A549 (cell line): Measurements from ENCODE around the gene KRTAP4-8. TPM values are rescaled to one million over a fixed set of nuclear protein-coding genes. Genes with fewer than 3 reads are reported as not detected.
A peak's percentile ranks its signal among the peaks of the same experiment; 100 is the strongest.
"Not testable (repeated sequence)": the region's sequence is repeated elsewhere in the genome, so short reads cannot be mapped to it uniquely, and the experiment has no call there.

Experiments used
- ATAC-seq, 2 experiments: fragments of 200-7000 bp in 1 of 2; fragments of >200 bp in 1 of 2; cut with Nextera tagmentation in 1 of 2; cut with Tn5 transposase in 1 of 2; 3 replicates each; pipeline versions ENCODE4 v1.8.0 to v1.9.1; 2018 to 2020; ENCODE audit warnings: mild to moderate bottlenecking in 1 of 2, moderate library complexity in 1 of 2
- CTCF ChIA-PET: fragments of 300-600 bp; sonication (Branson Sonifier 250); formaldehyde crosslinking; extraction: SDS; loops from one replicate; lab custom pipeline; 2021; ENCODE audit warnings: antibody characterized with exemption, inconsistent platforms; lab: Yijun Ruan, JAX
- POLR2A ChIA-PET: fragments of 350-600 bp; formaldehyde crosslinking; extraction: SDS; loops from one replicate; lab custom pipeline; 2021; ENCODE audit warnings: antibody characterized with exemption, inconsistent platforms; lab: Yijun Ruan, JAX
- DNase-seq, 2 experiments: peaks; one replicate each; pipeline versions ENCODE4 v3.0.0 to v3.0.0-alpha.2; 2011 to 2016; ENCODE audit warnings: low read depth in 1 of 2, low spot score in 1 of 2
- FAIRE-seq: peaks from 2 replicates; lab custom pipeline; 2011; peaks lifted over from hg19 to GRCh38; lab: Jason Lieb, UNC
- H3K27ac ChIP-seq, 2 experiments: fragments of >200 bp; sonication (Bioruptor Twin); formaldehyde crosslinking; 3 replicates each; pipeline ENCODE4 v1.5.1; 2016 to 2017
- H3K4me1 ChIP-seq: fragments of >200 bp; sonication (Bioruptor Twin); formaldehyde crosslinking; 3 replicates; pipeline ENCODE4 v1.6.1; 2016
- H3K4me2 ChIP-seq: fragments of >200 bp; sonication (Bioruptor Twin); formaldehyde crosslinking; 3 replicates; pipeline ENCODE4 v1.6.1; 2016
- H3K4me3 ChIP-seq: fragments of >200 bp; sonication (Bioruptor Twin); formaldehyde crosslinking; 3 replicates; pipeline ENCODE4 v1.5.1; 2016
- H3K9me3 ChIP-seq: fragments of >200 bp; sonication (Bioruptor Twin); formaldehyde crosslinking; 3 replicates; pipeline ENCODE4 v1.6.1; 2016
- BCL3 ChIP-seq: fragments of >200 bp; sonication (Bioruptor Twin); formaldehyde crosslinking; IDR thresholded peaks from 3 replicates; pipeline ENCODE4 v1.6.1; 2016
- CHD2 ChIP-seq: fragments of 150-350 bp; IDR thresholded peaks from 2 replicates; pipeline ENCODE4 v1.6.1; 2014; ENCODE audit warnings: low read length; ENCODE audit not compliant: partially characterized antibody
- CHD4 ChIP-seq: fragments of 200-600 bp; sonication (generic); IDR thresholded peaks from 2 replicates; pipeline ENCODE4 v1.6.1; 2016; ENCODE audit warnings: antibody characterized with exemption, mild to moderate bottlenecking, borderline replicate concordance
- CTCF ChIP-seq: fragments of >200 bp; sonication (Bioruptor Twin); formaldehyde crosslinking; IDR thresholded peaks from 3 replicates; pipeline ENCODE4 v1.5.1; 2016
- FOSL2 ChIP-seq, 2 experiments: fragments of 450-650 bp in 1 of 2; fragments of >200 bp in 1 of 2; sonication (Bioruptor Twin) in 1 of 2; formaldehyde crosslinking; IDR thresholded peaks; 2 replicates each; pipeline versions ENCODE4 v1.5.0 to v1.6.1; 2016 to 2020; ENCODE audit warnings: mild to moderate bottlenecking in 1 of 2, moderate library complexity in 1 of 2
- GATA3 ChIP-seq: IDR thresholded peaks from 2 replicates; pipeline ENCODE4 v1.6.1; 2012; ENCODE audit warnings: borderline replicate concordance
- HOXB13 ChIP-seq: fragments of 250-450 bp; sonication (Bioruptor Pico); IDR thresholded peaks from 2 replicates; pipeline ENCODE4 v1.5.0; 2020; ENCODE audit warnings: low read depth, mild to moderate bottlenecking, moderate library complexity
- JUN ChIP-seq, 2 experiments: fragments of >200 bp; sonication (Bioruptor Twin); formaldehyde crosslinking; IDR thresholded peaks; 2 replicates in 1 of 2; 3 replicates in 1 of 2; pipeline ENCODE4 v1.6.1; 2016 to 2017
- JUNB ChIP-seq: fragments of >200 bp; sonication (Bioruptor Twin); formaldehyde crosslinking; IDR thresholded peaks from 2 replicates; pipeline ENCODE4 v1.6.1; 2016
- KDM5A ChIP-seq: fragments of 200-600 bp; sonication (generic); IDR thresholded peaks from 2 replicates; pipeline ENCODE4 v1.6.1; 2016; ENCODE audit warnings: antibody characterized with exemption, mild to moderate bottlenecking
- MAFK ChIP-seq: fragments of 450-650 bp; IDR thresholded peaks from 2 replicates; pipeline ENCODE4 v1.6.1; 2014; ENCODE audit not compliant: partially characterized antibody
- MAX ChIP-seq: IDR thresholded peaks from 2 replicates; pipeline ENCODE4 v1.6.1; 2012
- NPAS2 ChIP-seq: fragments of 250-450 bp; sonication (Bioruptor Pico); IDR thresholded peaks from 2 replicates; pipeline ENCODE4 v1.8.0; 2022; ENCODE audit warnings: mild to moderate bottlenecking, moderate library complexity, borderline replicate concordance
- PHF8 ChIP-seq: fragments of 200-600 bp; sonication (generic); IDR thresholded peaks from 2 replicates; pipeline ENCODE4 v1.6.1; 2016; ENCODE audit warnings: low read depth, mild to moderate bottlenecking, antibody characterized with exemption, moderate library complexity, borderline replicate concordance
- RAD21 ChIP-seq, 2 experiments: fragments of >200 bp in 1 of 2; sonication (Bioruptor Twin) in 1 of 2; formaldehyde crosslinking in 1 of 2; IDR thresholded peaks in 1 of 2; conservative IDR thresholded peaks in 1 of 2; 2 replicates in 1 of 2; 3 replicates in 1 of 2; pipeline ENCODE4 v1.6.1; 2012 to 2018; ENCODE audit warnings: inconsistent platforms in 1 of 2
- RFX5 ChIP-seq: fragments of 450-650 bp; IDR thresholded peaks from 2 replicates; pipeline ENCODE4 v1.7.1; 2014; ENCODE audit warnings: antibody characterized with exemption, mild to moderate bottlenecking, moderate library complexity
- TP53 ChIP-seq: fragments of 250-450 bp; sonication (Bioruptor Pico); IDR thresholded peaks from 2 replicates; pipeline ENCODE4 v1.5.0; 2021; ENCODE audit warnings: mild to moderate bottlenecking, moderate library complexity
- USF2 ChIP-seq: fragments of 450-650 bp; IDR thresholded peaks from 2 replicates; pipeline ENCODE4 v1.6.1; 2014; ENCODE audit warnings: antibody characterized with exemption
- whole genome bisulfite sequencing: methylation state at CpG from one replicate; pipeline ENCODE4 v1.1.6; 2017; ENCODE audit errors: missing lambda C conversion rate; 5-methylcytosine and 5-hydroxymethylcytosine counted together
- polyA plus RNA-seq, 4 experiments: library from polyadenylated mRNA; depleted of rRNA in 3 of 4; stranded (reverse); fragments of >200 nt; fragmentation: RNase III in 1 of 4; extraction: RNeasy Plus Mini Kit Qiagen cat#74134 plus additional on column Dnase treatment in 1 of 4; gene quantifications; 2 replicates in 3 of 4; 3 replicates in 1 of 4; pipeline ENCODE4 v1.2.3, GENCODE V29; 2011 to 2017

Gene KRTAP4-8
- polyA plus RNA-seq, 2 of the 4 experiments (the other 2 are of a cell fraction): not detected

- CTCF ChIA-PET: no interaction called here
- POLR2A ChIA-PET: no interaction called here
These were observed 3.8 kb upstream of the KRTAP4-8 start, which contains the start of gene KRTAP4-16 for GRCh38 chr17:41101586-41102259. TSS of gene KRTAP4-16 (minus strand) at chr17:41102209. CDS start at chr17:41102209, 0 bp downstream.

GRCh38 chr17:41099682-41100480 lies 1.9 kb upstream of the KRTAP4-8 start:
- peaks cover 30% of the 10 kb centered on the region; the same call in 2 of the 3 replicates for H3K4me1 ChIP-seq
- FAIRE-seq (peak; percentile 84), ATAC-seq (peak; percentile 54 to 74), DNase-seq (peak in 1 of 2 experiments; percentile 70)
- H3K27ac ChIP-seq; CTCF ChIA-PET; POLR2A ChIA-PET; H3K4me3 ChIP-seq; H3K9me3 ChIP-seq; TF ChIP-seq FOSL2 (IDR thresholded peaks at IDR 0.05): not testable (repeated sequence)
- 68% methylated on average over 7 of the region's 7 CpGs for WGBS
- peak overlapping the region; percentile 14; the same call in 1 of the 3 replicates for H3K4me2 ChIP-seq
- TF ChIP-seq GATA3: 0 out of 2 replicates have a peak, but pooled peaks have one; percentile 35
- peak; percentile 48 for TF ChIP-seq MAFK
- TF ChIP-seq FOSL2 (CRISPR knock-in tag; IDR thresholded peaks at IDR 0.05): peak; percentile 72
- peak; percentile 47; the same call in 1 of the 2 replicates for TF ChIP-seq JUNB
- peak; percentile 66 for TF ChIP-seq MAX

More at GRCh38 chr17:41101586-41102259, 3.8 kb upstream of the KRTAP4-8 start, which contains the start of gene KRTAP4-16:
- Histone ChIP-seq H3K4me3 (no peak within 1 kb of the TSS), H3K9me3 (no peaks in the 10 kb centered on the region), H3K4me2 (no peak within 1 kb of the TSS), H3K4me1 (peaks cover 34% of the 10 kb centered on the region), H3K27ac (peak within 1 kb of the TSS in 1 of 2 experiments; percentile 29; a peak in 1 of 6 replicates)
- FAIRE-seq: no peak
- TF ChIP-seq RAD21 (conservative IDR thresholded peaks at IDR 0.05 in 1 of 2, IDR thresholded peaks at IDR 0.05 in 1 of 2): no peak
- TF ChIP-seq GATA3: no peak
- no peak for TF ChIP-seq JUN (IDR thresholded peaks at IDR 0.05)
- no peak for TF ChIP-seq USF2
- no peak for TF ChIP-seq CTCF
- TF ChIP-seq HOXB13 (CRISPR knock-in tag): no peak
- no peak for TF ChIP-seq KDM5A
- TF ChIP-seq BCL3: no peak
- no peak for TF ChIP-seq PHF8
- TF ChIP-seq FOSL2 (IDR thresholded peaks at IDR 0.05): no peak
- TF ChIP-seq FOSL2 (CRISPR knock-in tag; IDR thresholded peaks at IDR 0.05): no peak
- no peak for TF ChIP-seq CHD2
- no peak for TF ChIP-seq TP53 (CRISPR knock-in tag)
- no peak for TF ChIP-seq CHD4
- TF ChIP-seq MAX: no peak
- TF ChIP-seq RFX5: no peak
- no peak for TF ChIP-seq NPAS2 (CRISPR knock-in tag)
- 87% methylated on average over 8 of the region's 10 CpGs for WGBS
- no peak for DNase-seq
- no peak for ATAC-seq
